ENCODE measurements around the gene EGR4. TPM values are rescaled to one million over a fixed set of nuclear protein-coding genes. Genes with fewer than 3 reads are reported as not detected.

The EGR4 gene
- total and polyA plus RNA-seq, 2 donors (not counting 1 experiment from before 2014, with no cell fraction given) = 0.30 to 2.7 TPM

DNA sequence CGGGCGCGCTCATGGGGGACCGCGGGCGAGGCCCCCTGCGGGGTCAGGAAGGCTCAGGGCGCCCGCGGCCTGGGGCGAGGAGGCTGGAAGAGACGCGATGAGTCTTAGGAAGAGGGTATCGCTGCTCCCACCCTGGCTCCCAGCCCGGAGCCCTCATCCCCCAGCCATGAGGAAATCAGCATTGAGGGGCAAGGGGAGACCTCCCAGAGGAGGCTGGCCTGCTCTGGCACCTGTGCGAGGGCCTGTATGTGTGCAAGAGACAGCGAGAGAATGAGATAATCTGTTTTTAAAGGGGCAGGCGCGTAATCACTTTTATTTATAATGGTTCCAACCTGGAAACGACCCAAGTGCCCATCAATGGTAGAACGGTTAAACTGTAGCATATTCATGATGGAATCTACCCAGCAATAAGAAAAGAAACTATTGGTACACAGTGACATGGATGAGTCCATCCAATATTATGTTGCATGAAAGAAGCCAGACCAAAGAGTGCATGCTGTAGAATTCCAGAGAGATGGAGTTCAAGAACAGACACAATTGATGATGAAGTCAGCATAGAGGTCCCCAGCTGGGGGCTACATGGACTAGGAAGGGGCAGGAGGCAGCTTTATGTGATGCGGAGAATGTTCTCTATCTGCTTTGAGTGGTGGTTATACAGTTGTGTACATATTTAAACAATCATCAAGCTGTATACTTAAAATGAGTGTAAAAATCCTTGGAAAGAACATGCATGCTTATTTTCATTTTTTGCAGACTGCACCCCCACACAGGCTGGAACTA is 23.5 kb downstream of the EGR4 start:
- CTCF ChIA-PET = no interaction called here
- Histone ChIP-seq H3K4me3 (ENCODE audit: control extremely low read depth in 1 of 5, extremely low read depth in 1 of 5, insufficient read depth in 1 of 5, low read depth in 2 of 5, low read length in 4 of 5) (peak overlapping the region in 3 of 5 experiments; percentile 19 to 28 (median 25)), H2AFZ (ENCODE audit: insufficient read depth, low read depth, low read length, poor library complexity, severe bottlenecking) (peak overlapping the region; percentile 27), H3K27ac (ENCODE audit: low read length in 2 of 2) (no peak overlapping the region), H3K4me2 (replicated peaks; ENCODE audit: low read depth, low read length, poor library complexity, severe bottlenecking) (peak overlapping the region; percentile 63), H4K20me1 (ENCODE audit: control insufficient read depth, insufficient read depth, low read length, poor library complexity, severe bottlenecking) (peaks cover 32% of the 10 kb centered on the region), H3K27me3 (replicated peaks in 1 of 4; ENCODE audit: control extremely low read depth in 1 of 4, control insufficient read depth in 3 of 4, insufficient read depth in 4 of 4, low read length in 3 of 4) (no peaks in the 10 kb centered on the region), H3K36me3 (replicated peaks in 1 of 2; ENCODE audit: control extremely low read depth in 1 of 2, control insufficient read depth in 1 of 2, extremely low read depth in 1 of 2, insufficient read depth in 2 of 2, low read length in 1 of 2) (peaks cover 0 to 4% of the 10 kb centered on the region in 2 experiments), H3K9me3 (ENCODE audit: control extremely low read depth in 1 of 3, control insufficient read depth in 2 of 3, insufficient read depth in 1 of 3, low read length in 2 of 3) (peaks cover 0 to 3% (median 0%) of the 10 kb centered on the region in 3 donors), H3K9ac (ENCODE audit: low read length) (peak overlapping the region; percentile 23), H3K4me1 (ENCODE audit: control insufficient read depth in 2 of 2, insufficient read depth in 2 of 2, low read length in 2 of 2) (no peaks in the 10 kb centered on the region), H3K79me2 (ENCODE audit: control insufficient read depth, insufficient read depth, low read length) (peaks cover 24% of the 10 kb centered on the region)
- 53% methylated on average over 18 of the region's 22 CpGs for WGBS (ENCODE audit: insufficient coverage)
- DNase-seq (no peak), ATAC-seq (ENCODE audit: low read depth) (peak; percentile 7)
- Mint-ChIP-seq H3K4me1 (peaks cover 18% of the 10 kb centered on the region), H3K27me3 (no peaks in the 10 kb centered on the region), H3K9me3 (ENCODE audit: insufficient read depth) (no peaks in the 10 kb centered on the region), H3K27ac (no peak overlapping the region), H3K4me3 (peak overlapping the region; percentile 47)
- TF ChIP-seq, protein P1, sequence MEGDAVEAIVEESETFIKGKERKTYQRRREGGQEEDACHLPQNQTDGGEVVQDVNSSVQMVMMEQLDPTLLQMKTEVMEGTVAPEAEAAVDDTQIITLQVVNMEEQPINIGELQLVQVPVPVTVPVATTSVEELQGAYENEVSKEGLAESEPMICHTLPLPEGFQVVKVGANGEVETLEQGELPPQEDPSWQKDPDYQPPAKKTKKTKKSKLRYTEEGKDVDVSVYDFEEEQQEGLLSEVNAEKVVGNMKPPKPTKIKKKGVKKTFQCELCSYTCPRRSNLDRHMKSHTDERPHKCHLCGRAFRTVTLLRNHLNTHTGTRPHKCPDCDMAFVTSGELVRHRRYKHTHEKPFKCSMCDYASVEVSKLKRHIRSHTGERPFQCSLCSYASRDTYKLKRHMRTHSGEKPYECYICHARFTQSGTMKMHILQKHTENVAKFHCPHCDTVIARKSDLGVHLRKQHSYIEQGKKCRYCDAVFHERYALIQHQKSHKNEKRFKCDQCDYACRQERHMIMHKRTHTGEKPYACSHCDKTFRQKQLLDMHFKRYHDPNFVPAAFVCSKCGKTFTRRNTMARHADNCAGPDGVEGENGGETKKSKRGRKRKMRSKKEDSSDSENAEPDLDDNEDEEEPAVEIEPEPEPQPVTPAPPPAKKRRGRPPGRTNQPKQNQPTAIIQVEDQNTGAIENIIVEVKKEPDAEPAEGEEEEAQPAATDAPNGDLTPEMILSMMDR (IDR thresholded peaks at IDR 0.05) = no peak
- no peak for TF ChIP-seq EZH2 (IDR thresholded peaks at IDR 0.05; ENCODE audit: borderline replicate concordance, insufficient read depth, low read depth, low read length, poor library complexity, severe bottlenecking)
- intact Hi-C loops (cut with micrococcal nuclease) = loop anchor here (1.0 to 2.0 kb wide), 2 partner anchors 15 to 37 kb away; partner anchors contain the start of genes FBXO41 and PRADC1
- POLR2A ChIA-PET = no interaction called here

Data from B cell (primary cell).